ENCODE measurements around the gene RASD2. TPM values are rescaled to one million over a fixed set of nuclear protein-coding genes. Genes with fewer than 3 reads are reported as not detected.
"Not testable (repeated sequence)": the region's sequence is repeated elsewhere in the genome, so short reads cannot be mapped to it uniquely, and the experiment has no call there.

RASD2 gene
- total RNA-seq, 1 donor from 2014 or later: not detected

DNA sequence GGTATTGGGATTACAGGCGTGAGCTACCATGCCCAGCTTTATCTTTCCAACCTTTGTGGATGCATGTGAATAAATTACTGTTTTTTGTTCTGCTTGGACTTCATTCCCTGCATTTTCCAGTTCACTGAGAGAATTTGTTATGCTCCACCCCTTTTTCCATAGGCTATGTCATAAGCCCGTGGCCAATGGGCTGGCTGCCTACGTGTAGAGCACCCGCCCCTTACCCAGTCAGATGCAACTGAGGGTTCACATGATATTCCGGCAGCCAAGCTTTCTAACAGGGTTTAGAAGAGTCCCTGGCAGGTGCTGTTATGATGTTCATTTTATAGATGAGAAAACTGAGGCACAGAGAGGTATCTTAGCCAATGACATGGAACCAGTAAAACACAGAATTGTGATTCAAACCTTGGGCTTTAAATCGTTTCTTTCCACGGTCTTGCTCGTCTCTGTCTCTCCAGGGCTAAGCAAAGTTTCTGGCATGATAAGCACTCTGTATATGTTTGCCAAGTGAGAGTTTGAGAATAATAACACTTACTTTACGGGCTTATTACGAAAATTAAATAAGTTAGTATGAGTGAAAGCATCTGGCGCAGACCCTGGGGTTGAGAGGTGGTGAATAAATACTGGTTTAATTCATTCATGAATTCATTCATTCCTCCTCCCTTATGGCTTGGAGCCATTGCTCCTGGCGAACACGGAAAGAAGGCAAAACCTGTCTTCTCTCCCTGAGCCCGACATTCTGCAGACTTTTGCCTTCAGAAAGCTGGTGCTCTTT, 42.4 kb upstream of the RASD2 start:
- H3K4me1 Mint-ChIP-seq: no peaks in the 10 kb centered on the region
- peaks cover 27% of the 10 kb centered on the region for H3K27me3 Mint-ChIP-seq (ENCODE audit: low read depth)
- TF ChIP-seq, protein P1, sequence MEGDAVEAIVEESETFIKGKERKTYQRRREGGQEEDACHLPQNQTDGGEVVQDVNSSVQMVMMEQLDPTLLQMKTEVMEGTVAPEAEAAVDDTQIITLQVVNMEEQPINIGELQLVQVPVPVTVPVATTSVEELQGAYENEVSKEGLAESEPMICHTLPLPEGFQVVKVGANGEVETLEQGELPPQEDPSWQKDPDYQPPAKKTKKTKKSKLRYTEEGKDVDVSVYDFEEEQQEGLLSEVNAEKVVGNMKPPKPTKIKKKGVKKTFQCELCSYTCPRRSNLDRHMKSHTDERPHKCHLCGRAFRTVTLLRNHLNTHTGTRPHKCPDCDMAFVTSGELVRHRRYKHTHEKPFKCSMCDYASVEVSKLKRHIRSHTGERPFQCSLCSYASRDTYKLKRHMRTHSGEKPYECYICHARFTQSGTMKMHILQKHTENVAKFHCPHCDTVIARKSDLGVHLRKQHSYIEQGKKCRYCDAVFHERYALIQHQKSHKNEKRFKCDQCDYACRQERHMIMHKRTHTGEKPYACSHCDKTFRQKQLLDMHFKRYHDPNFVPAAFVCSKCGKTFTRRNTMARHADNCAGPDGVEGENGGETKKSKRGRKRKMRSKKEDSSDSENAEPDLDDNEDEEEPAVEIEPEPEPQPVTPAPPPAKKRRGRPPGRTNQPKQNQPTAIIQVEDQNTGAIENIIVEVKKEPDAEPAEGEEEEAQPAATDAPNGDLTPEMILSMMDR (conservative IDR thresholded peaks at IDR 0.05): no peak
- no peaks in the 10 kb centered on the region for H3K9me3 Mint-ChIP-seq
- no peak overlapping the region for H3K27ac Mint-ChIP-seq (ENCODE audit: unreplicated experiment)
- no peaks in the 10 kb centered on the region for H3K36me3 Mint-ChIP-seq (ENCODE audit: low read depth)
- H3K4me3 Mint-ChIP-seq: no peak overlapping the region
- DNase-seq (ENCODE audit: low read depth, low spot score): no peak

- Mint-ChIP-seq H3K9me3 (no peaks in the 10 kb centered on the region), H3K27ac (ENCODE audit: unreplicated experiment) (no peak overlapping the region), H3K27me3 (ENCODE audit: low read depth) (peaks cover 16% of the 10 kb centered on the region), H3K4me3 (no peak overlapping the region), H3K4me1 (no peaks in the 10 kb centered on the region), H3K36me3 (ENCODE audit: low read depth) (no peaks in the 10 kb centered on the region)
- no peak for DNase-seq (ENCODE audit: low read depth, low spot score)
- TF ChIP-seq, protein P1 (conservative IDR thresholded peaks at IDR 0.05): no peak
These were observed 37.8 kb upstream of the RASD2 start for GRCh38 chr22:35502836-35503235.

DNA sequence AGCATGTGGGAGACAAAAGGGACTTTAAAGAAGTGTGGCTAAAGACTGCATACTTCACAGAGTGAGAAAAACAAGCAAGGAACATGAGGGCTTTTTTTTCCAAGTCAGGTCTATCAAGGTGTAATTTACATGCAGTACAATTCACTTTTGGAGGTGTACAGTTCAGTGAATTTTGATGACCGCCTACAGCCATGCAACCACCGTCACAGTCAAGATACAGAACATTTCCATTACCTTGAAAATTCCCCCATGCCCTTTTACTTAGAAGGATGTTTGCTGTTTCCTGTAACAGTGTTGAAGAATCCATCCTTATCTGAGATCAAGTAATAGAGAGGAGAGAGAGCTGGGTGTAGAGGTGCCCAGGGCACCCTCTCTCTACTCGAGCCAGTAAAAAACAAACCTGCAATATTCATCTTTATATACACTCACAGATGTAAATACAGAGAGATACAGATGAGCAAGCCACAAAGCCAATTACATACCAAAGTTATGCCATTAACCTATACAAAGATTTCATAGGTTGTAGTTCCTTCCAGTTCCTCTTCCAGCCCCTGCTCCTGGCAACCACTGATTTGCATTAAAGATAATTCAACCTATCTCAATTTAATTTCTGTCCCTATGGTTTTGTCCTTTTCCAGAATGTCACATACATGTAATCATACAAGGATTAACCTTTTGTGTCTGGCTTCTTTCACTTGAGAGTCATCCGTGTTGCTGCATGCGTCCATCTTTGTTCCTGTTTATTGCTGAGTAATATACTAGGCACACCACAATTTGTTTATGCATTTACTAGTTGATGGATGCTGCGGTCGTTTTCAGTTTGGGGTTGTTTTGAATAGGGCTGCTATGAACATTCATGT, 35.0 kb upstream of the RASD2 start:
- Mint-ChIP-seq H3K9me3 (no peaks in the 10 kb centered on the region), H3K27me3 (ENCODE audit: low read depth) (peaks cover 4% of the 10 kb centered on the region), H3K4me3 (no peak overlapping the region), H3K36me3 (ENCODE audit: low read depth) (no peaks in the 10 kb centered on the region), H3K27ac (ENCODE audit: unreplicated experiment) (no peak overlapping the region), H3K4me1 (peaks cover 9% of the 10 kb centered on the region)
- TF ChIP-seq, protein P1 (conservative IDR thresholded peaks at IDR 0.05): no peak
- DNase-seq (ENCODE audit: low read depth, low spot score): no peak

DNA sequence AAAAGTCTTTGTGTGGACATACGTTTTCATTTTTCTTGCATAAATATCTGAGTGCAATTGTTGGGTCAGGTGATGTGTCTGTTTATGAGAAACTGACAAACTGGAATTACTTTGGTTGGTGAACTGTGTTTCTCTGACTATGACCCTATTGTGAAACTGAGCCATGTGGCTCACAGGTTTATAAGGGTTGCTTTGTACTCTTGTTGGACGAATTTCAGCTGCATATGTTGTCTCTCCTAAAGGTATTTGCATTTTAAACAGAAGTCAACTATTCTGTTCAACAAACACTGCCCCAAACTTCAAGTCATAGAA, 34.4 kb upstream of the RASD2 start:
- Mint-ChIP-seq H3K9me3 (no peaks in the 10 kb centered on the region), H3K4me1 (peaks cover 10% of the 10 kb centered on the region), H3K36me3 (ENCODE audit: low read depth) (no peaks in the 10 kb centered on the region), H3K4me3 (no peak overlapping the region), H3K27me3 (ENCODE audit: low read depth) (peaks cover 4% of the 10 kb centered on the region), H3K27ac (ENCODE audit: unreplicated experiment) (no peak overlapping the region)
- DNase-seq (ENCODE audit: low read depth, low spot score): no peak
- TF ChIP-seq, protein P1 (conservative IDR thresholded peaks at IDR 0.05): no peak

- DNase-seq (ENCODE audit: low read depth, low spot score); H3K27ac Mint-ChIP-seq (ENCODE audit: unreplicated experiment); H3K36me3 Mint-ChIP-seq (ENCODE audit: low read depth); H3K9me3 Mint-ChIP-seq; H3K27me3 Mint-ChIP-seq (ENCODE audit: low read depth); H3K4me3 Mint-ChIP-seq: not testable (repeated sequence)
- peaks cover 10% of the 10 kb centered on the region for H3K4me1 Mint-ChIP-seq
These were observed 32.8 kb upstream of the RASD2 start for GRCh38 chr22:35507851-35508250.

- no peak for DNase-seq (ENCODE audit: low read depth, low spot score)
- no peak overlapping the region for H3K27ac Mint-ChIP-seq (ENCODE audit: unreplicated experiment)
- H3K9me3 Mint-ChIP-seq: no peaks in the 10 kb centered on the region
- H3K27me3 Mint-ChIP-seq (ENCODE audit: low read depth): peaks cover 14% of the 10 kb centered on the region
- no peak overlapping the region for H3K4me3 Mint-ChIP-seq
- H3K4me1 Mint-ChIP-seq: peaks cover 10% of the 10 kb centered on the region
- H3K36me3 Mint-ChIP-seq (ENCODE audit: low read depth): no peaks in the 10 kb centered on the region
- TF ChIP-seq, protein P1 (conservative IDR thresholded peaks at IDR 0.05): no peak
These were observed 31.2 kb upstream of the RASD2 start for GRCh38 chr22:35509451-35509850.

All from neural crest cell (in vitro differentiated cells).